IPS-15b (cell line): Measurements from ENCODE around the gene ADCY7.

Experiments used
- H3K27me3 ChIP-seq: one replicate; pipeline ENCODE4 v1.6.1; 2013; ENCODE audit warnings: low read length; ENCODE audit not compliant: control insufficient read depth, insufficient read depth
- H3K36me3 ChIP-seq: one replicate; pipeline ENCODE4 v1.6.1; 2013; ENCODE audit warnings: low read length; ENCODE audit not compliant: control insufficient read depth, insufficient read depth
- H3K4me1 ChIP-seq: one replicate; pipeline ENCODE4 v1.6.1; 2013; ENCODE audit warnings: mild to moderate bottlenecking, low read length; ENCODE audit not compliant: control insufficient read depth, insufficient read depth
- H3K4me3 ChIP-seq: one replicate; pipeline ENCODE4 v1.5.1; 2013; ENCODE audit warnings: low read depth, low read length
- H3K9ac ChIP-seq: one replicate; pipeline ENCODE4 v1.6.1; 2013; ENCODE audit warnings: low read depth, mild to moderate bottlenecking, low read length
- H3K9me3 ChIP-seq: one replicate; pipeline ENCODE4 v1.6.1; 2013; ENCODE audit warnings: mild to moderate bottlenecking, low read length; ENCODE audit not compliant: control insufficient read depth, insufficient read depth

Gene ADCY7

DNA sequence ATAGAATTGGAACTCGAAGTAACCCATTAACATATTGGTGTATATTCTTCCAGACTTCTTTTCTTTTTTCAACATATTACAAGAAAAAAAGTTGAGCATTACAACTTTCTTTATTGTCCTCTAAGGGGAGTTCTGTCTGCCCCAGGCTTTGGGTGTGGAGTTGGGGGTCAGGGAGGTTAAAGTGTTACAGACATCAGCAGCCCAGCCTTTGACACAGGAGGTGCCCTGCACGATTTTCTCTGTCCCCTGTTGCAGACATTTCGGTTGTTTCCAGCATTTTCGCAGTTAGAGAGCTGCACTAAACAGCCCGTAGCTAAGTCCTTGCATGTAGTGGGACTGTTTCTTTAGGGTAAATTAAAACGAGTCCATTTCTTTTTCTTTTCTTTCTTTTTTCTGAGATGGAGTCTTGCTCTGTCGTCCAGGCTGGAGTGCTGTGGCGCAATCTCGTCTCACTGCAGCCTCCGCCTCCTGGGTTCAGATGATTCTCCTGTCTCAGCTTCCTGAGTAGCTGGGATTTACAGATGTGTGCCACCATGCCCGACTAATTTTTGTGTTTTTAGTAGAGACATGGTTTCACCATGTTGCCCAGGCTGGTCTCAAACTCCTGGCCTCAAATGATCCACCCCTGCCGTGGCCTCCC, 13.4 kb upstream of the ADCY7 start:
- H3K4me1 ChIP-seq = peaks cover 3% of the 10 kb centered on the region
- H3K9ac ChIP-seq = no peak overlapping the region
- H3K36me3 ChIP-seq = no peaks in the 10 kb centered on the region

GRCh38 chr16:50253514-50253910, 12.8 kb upstream of the ADCY7 start:
- H3K9me3 ChIP-seq = no peaks in the 10 kb centered on the region
- H3K9ac ChIP-seq = no peak overlapping the region
- no peaks in the 10 kb centered on the region for H3K27me3 ChIP-seq
- H3K4me3 ChIP-seq = no peak overlapping the region
- H3K36me3 ChIP-seq = no peaks in the 10 kb centered on the region
- peaks cover 3% of the 10 kb centered on the region for H3K4me1 ChIP-seq

More for the DNA sequence above, 13.4 kb upstream of the ADCY7 start:
- Histone ChIP-seq H3K9me3 (no peaks in the 10 kb centered on the region), H3K4me3 (no peak overlapping the region), H3K27me3 (no peaks in the 10 kb centered on the region)

GRCh38 chr16:50254072-50254471, 12.3 kb upstream of the ADCY7 start:
- no peaks in the 10 kb centered on the region for H3K27me3 ChIP-seq
- H3K4me3 ChIP-seq = no peak overlapping the region
- peaks cover 3% of the 10 kb centered on the region for H3K4me1 ChIP-seq
- H3K9ac ChIP-seq = no peak overlapping the region
- H3K36me3 ChIP-seq = no peaks in the 10 kb centered on the region
- H3K9me3 ChIP-seq = no peaks in the 10 kb centered on the region

DNA sequence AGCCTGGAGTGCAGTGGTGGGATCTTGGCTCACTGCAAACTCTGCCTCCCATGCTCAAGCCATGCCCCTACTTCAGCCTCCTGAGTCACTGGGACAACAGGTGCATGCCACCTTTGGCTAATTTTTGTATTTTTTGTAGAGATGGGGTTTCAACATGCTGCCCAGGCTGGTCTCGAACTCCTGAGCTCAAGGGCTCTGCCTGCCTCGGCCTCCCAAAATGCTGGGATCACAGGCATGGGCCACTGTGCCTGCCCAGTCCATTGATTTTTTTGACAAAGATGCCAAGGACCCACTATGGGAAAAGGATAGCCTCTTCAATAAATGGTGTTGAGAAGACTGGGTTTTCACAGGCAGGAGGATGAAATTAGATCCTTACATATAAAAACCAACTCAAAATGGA, 10.8 kb upstream of the ADCY7 start:
- Histone ChIP-seq H3K4me1 (no peaks in the 10 kb centered on the region), H3K9ac (no peak overlapping the region), H3K9me3 (no peaks in the 10 kb centered on the region), H3K36me3 (no peaks in the 10 kb centered on the region), H3K27me3 (no peaks in the 10 kb centered on the region), H3K4me3 (no peak overlapping the region)

DNA sequence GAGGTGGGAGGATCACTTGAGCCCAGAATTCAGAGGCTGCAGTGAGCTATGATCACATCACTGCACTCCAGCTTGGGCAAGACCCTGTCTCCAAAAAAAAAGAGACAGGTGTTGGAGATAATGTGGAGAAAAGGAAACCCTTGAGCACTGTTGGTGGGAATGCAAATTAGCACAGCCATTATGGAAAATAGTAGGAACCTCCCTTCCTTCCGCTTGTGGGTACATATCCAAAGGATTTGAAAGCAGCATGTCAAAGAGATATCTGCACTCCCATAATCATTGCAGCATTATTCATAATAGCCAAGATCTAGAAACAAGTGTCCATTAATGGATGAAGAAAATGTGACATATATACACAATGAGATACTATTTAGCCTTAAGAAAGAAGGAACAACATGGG, 9.7 kb upstream of the ADCY7 start:
- H3K4me1 ChIP-seq = no peaks in the 10 kb centered on the region
- H3K36me3 ChIP-seq = no peaks in the 10 kb centered on the region
- H3K9ac ChIP-seq = no peak overlapping the region
- H3K27me3 ChIP-seq = no peaks in the 10 kb centered on the region
- no peak overlapping the region for H3K4me3 ChIP-seq
- no peaks in the 10 kb centered on the region for H3K9me3 ChIP-seq

GRCh38 chr16:50257876-50258275, 8.5 kb upstream of the ADCY7 start:
- Histone ChIP-seq H3K4me1 (no peaks in the 10 kb centered on the region), H3K9ac (no peak overlapping the region), H3K4me3 (no peak overlapping the region), H3K9me3 (no peaks in the 10 kb centered on the region), H3K36me3 (no peaks in the 10 kb centered on the region), H3K27me3 (no peaks in the 10 kb centered on the region)

DNA sequence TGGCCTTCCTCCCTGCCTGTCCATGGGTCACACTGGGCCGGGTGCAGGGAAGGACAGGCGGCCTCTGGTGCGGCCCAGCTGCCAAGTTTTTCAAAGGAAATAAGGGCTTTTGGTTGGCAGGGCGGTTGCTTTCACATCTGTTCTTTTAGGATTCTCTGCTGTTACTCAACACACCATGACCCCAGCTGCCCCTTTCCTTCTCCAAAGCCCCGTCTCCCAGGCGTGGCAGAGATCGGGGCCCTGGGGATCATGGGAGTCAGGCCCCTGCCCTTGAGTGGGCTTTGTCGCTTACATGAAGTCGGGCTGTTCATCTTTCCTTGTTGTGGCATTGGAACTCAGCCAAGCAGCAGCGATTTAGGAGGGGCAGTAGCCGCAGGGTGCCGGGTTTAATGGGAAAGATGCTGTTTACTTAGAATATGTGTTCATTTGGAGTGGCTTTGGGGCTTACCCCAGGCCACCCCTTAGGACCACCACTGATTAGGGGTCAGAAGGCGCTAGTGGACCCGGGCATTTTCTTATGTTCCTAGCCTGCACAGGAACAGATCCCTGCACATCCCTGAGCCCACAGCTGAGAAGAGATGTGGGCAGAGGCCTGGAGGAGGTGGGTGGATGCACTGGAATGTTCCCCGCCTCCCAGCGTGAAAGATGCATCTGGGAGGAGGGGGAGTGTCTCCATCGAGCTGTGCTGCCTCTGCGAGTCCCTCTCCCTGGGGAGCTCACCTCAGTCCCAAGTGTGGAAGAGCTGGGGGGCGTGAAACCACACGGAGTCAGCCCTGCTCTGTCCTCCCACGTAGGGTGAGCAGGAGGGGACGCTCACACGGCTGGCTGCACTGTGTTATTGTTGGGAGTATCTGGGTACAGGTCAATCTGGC, 6.8 kb upstream of the ADCY7 start:
- Histone ChIP-seq H3K4me3 (no peak overlapping the region), H3K27me3 (no peaks in the 10 kb centered on the region), H3K9me3 (no peaks in the 10 kb centered on the region), H3K9ac (no peak overlapping the region), H3K4me1 (no peaks in the 10 kb centered on the region), H3K36me3 (no peaks in the 10 kb centered on the region)

DNA sequence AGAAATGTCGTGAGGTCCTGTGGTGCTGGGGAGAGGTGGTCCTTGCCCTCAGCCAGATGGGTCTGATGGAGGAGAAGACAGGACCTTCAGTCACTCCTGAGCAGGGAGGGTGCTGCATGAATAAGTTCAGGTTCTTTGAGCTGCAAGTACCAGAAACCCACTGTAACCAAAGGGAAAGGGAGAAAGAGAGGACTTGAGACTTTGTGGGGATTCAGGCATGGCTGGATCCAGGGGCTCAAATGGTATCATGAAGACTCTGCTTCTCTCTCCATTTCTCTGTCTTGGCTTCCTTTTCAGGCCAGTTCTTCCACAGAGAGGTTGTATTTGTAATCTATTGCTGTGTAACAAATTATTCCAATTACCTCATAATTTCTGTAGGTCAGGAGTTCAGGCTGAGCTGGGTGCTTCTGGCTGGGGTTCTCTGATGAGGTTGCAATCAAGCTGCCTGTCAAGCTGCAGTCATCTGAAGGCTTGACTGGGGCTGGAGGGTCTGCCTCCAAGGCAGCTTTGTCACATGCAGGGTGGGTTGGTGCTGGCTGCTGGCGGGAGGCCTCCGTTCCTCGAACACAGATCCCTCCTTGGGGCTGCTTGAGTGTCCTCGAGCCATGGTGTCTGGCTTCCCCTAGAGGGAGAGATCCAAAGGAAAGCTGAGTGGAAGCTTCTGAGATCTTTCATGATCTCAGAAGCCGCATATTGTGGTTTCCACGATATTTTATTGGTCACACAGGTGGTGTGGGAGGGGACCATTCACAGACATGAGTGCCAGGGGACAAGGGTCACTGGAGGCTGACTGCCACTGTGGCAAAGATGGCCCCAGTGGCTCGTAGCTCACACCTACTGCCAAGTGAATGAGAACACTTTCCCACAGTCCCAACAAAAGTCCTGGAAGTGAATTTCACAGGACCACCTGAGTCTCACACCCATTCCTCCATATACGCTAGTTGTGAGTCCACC, 5.9 kb upstream of the ADCY7 start:
- no peaks in the 10 kb centered on the region for H3K9me3 ChIP-seq
- H3K4me3 ChIP-seq = no peak overlapping the region
- no peaks in the 10 kb centered on the region for H3K36me3 ChIP-seq
- H3K27me3 ChIP-seq = no peaks in the 10 kb centered on the region
- no peaks in the 10 kb centered on the region for H3K4me1 ChIP-seq
- H3K9ac ChIP-seq = no peak overlapping the region

DNA sequence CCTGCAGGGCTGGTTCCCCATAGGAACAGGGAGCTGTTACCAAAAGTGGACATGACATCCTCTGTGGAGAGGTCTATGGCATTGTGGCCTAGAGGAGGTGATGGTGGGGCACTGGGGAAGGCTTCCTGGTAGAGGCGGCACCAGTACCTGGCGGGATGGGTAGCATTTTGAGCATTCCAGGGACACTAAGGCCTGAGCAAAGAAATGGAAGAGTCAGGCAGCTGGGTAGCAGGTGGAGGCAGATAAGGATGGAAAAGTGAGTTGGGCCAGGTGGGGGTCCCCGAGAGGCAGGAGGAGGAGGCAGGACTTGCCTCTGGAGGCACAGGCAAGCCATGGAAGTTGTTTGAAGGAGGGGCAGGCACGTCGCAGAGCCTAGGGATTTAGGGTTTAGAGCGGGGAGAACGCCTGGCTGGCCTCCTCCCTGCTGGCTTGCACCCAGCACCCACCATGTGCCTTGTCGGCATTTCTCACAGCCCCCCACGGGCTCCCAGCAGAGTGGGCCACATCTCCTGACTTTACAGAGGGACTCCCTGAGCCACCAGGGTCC, 5.1 kb upstream of the ADCY7 start:
- H3K27me3 ChIP-seq = no peaks in the 10 kb centered on the region
- no peak overlapping the region for H3K4me3 ChIP-seq
- H3K9ac ChIP-seq = no peak overlapping the region
- H3K4me1 ChIP-seq = no peaks in the 10 kb centered on the region
- no peaks in the 10 kb centered on the region for H3K36me3 ChIP-seq
- H3K9me3 ChIP-seq = no peaks in the 10 kb centered on the region

- no peaks in the 10 kb centered on the region for H3K27me3 ChIP-seq
- no peak overlapping the region for H3K4me3 ChIP-seq
- peaks cover 1% of the 10 kb centered on the region for H3K4me1 ChIP-seq
- no peaks in the 10 kb centered on the region for H3K36me3 ChIP-seq
- H3K9me3 ChIP-seq = no peaks in the 10 kb centered on the region
- H3K9ac ChIP-seq = peak overlapping the region; percentile 24
These were observed 4.6 kb upstream of the ADCY7 start for GRCh38 chr16:50261707-50262235.
